Measurements from ENCODE around the gene JAKMIP1. TPM values are rescaled to one million over a fixed set of nuclear protein-coding genes. Genes with fewer than 3 reads are reported as not detected.
A peak's percentile ranks its signal among the peaks of the same experiment; 100 is the strongest.

The JAKMIP1 gene
- total and polyA plus RNA-seq, 12 donors, result 0.14 to 5.3 (median 2.9) TPM; not detected in 2

DNA sequence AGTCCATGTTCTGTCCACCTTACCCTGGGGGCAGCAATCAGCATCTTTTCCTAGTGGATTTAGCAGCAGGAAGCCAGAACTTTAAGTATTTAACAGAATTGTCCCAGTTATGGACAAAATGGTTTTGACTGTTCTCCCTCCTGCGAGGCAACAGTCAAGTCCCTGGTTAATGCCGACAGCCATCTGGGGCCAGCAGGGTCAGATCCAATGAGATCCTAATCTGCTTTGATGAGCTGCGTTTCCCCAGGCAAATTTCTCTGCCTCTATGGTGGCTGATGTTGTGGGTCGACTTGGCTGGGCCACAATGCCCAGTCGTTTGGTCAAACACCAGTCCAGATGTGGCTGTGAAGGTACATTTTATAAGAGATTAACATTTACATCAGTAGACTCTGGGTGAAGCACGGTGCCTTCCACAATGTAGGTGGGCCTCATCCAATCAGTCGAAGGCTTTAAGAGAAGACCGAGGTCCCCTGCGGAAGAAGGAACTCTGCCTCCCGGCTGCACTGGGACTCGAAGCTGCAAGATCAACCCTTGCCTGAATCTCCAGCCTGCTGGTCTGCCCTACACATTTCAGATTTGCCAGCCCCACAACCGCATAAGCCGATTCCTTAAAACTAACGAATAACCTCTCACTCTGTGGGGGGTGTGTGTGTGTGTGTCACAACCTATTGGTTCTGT is 93.1 kb downstream of the JAKMIP1 start:
- TF ChIP-seq CTCF (IDR thresholded peaks at IDR 0.05) (no peak), POLR2A (IDR thresholded peaks at IDR 0.05) (no peak)
- WGBS, 4 donors, result 75 to 86% (median 84%) methylated on average over 11 to 14 of the region's 14 CpGs
- no peaks in the 10 kb centered on the region for H3K36me3 ChIP-seq (replicated peaks in 1 of 2)
- H3K27me3 ChIP-seq, result no peaks in the 10 kb centered on the region
- no peaks in the 10 kb centered on the region for H3K4me1 ChIP-seq (replicated peaks in 1 of 2)
- intact Hi-C loops (cut with DNase I), result no loop called here
- no peak overlapping the region for H3K4me3 ChIP-seq
- H3K9me3 ChIP-seq (replicated peaks in 1 of 3), result peaks cover 0 to 5% (median 0%) of the 10 kb centered on the region in 3 donors
- H3K27ac ChIP-seq, result no peak overlapping the region
- peak in 1 of 7 donors; percentile 37 for DNase-seq

- WGBS, 4 donors, result 74 to 79% (median 77%) methylated on average over 5 of the region's 5 CpGs
- no peak overlapping the region for H3K4me3 ChIP-seq
- peaks cover 0 to 5% (median 0%) of the 10 kb centered on the region in 3 donors for H3K9me3 ChIP-seq (replicated peaks in 1 of 3)
- H3K4me1 ChIP-seq (replicated peaks in 1 of 2), result no peaks in the 10 kb centered on the region
- no peak overlapping the region for H3K27ac ChIP-seq
- H3K36me3 ChIP-seq (replicated peaks in 1 of 2), result no peaks in the 10 kb centered on the region
- intact Hi-C loops (cut with DNase I), result no loop called here
- peak in 1 of 7 donors; percentile 18 for DNase-seq
- TF ChIP-seq POLR2A (IDR thresholded peaks at IDR 0.05) (no peak), CTCF (IDR thresholded peaks at IDR 0.05) (no peak)
- H3K27me3 ChIP-seq, result no peaks in the 10 kb centered on the region
Observed at GRCh38 chr4:6106156-6106555, 94.2 kb downstream of the JAKMIP1 start.

DNA sequence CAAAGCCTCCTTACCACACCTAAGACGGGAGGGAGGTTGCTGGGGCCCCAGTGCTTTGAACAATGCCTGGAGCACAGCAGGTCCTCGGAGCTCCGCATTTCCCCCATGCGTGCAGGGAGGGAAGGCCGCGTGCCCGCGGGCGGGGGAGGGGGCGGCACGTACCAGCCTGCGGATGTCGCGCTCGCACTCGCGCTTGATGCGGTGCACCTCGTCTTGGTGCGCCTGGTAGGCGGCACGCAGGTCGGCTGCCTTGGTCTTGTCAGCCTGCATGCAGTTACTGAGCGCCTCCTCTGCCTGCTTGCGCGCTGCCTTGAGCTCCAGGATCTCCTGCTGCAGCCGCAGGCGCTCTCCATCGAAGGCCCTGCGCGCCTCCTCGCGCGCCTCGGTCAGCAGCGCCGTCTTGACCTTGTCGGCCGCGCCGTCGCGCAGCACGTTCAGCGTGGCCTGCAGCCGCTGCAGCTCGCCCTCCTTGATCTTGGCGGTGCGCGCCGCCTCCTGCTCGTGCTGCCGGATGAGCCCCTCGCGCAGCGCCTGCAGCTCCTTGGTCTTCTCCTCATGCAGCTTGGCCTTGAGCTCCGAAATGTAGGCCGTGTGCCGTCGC is 94.9 kb downstream of the JAKMIP1 start:
- H3K4me3 ChIP-seq, result no peak overlapping the region
- peak in 1 of 7 donors; percentile 35 for DNase-seq

More for the DNA sequence above, 94.9 kb downstream of the JAKMIP1 start:
- Histone ChIP-seq H3K36me3 (replicated peaks in 1 of 2) (no peaks in the 10 kb centered on the region), H3K4me1 (replicated peaks in 1 of 2) (no peaks in the 10 kb centered on the region), H3K9me3 (replicated peaks in 1 of 3) (peaks cover 0 to 5% (median 0%) of the 10 kb centered on the region in 3 donors), H3K27me3 (no peaks in the 10 kb centered on the region), H3K27ac (no peak overlapping the region)
- 34 to 90% (median 51%) methylated on average over 25 to 60 of the region's 60 CpGs for WGBS, 4 donors
- intact Hi-C loops (cut with DNase I), result no loop called here
- TF ChIP-seq POLR2A (IDR thresholded peaks at IDR 0.05) (no peak), CTCF (IDR thresholded peaks at IDR 0.05) (no peak)
